Measurements from ENCODE around the gene SMCR8. TPM values are rescaled to one million over a fixed set of nuclear protein-coding genes. Genes with fewer than 3 reads are reported as not detected.

SMCR8 gene
- total and polyA plus RNA-seq, 9 of the 15 experiments (the other 6 are each of a cell fraction or from before 2014, with no cell fraction given), result 0.25 to 8.8 (median 4.9) TPM

DNA sequence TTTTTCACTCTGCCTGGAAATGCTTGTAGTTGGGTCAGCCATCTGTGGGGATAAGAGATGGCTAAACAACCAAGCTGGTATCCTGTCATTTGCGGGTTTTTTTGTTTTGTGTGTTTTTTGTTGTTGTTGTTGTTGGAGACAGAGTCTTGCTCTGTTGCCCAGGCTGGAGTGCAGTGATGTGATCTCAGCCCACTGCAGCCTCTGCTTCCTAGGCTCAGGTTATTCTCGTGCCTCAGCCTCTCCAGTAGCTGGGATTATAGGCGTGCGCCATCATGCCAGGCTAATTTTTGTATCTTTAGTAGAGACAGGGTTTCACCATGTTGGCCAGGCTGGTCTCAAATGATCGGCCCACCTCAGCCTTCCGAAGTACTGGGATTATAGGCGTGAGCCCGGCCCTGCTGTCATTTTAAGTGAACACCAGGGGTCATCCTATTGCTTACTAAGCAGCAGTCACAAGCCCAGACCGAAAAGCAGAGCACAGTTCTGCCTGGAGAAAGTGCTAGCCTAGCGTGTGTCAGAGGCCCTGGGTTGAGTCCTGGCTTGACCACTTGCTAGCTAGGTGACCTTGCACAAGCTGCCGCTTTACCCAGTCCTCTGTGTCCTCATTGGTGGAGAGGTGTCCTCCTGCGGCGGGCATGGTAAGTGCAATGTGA is 4.6 kb downstream of the SMCR8 start:
- intact Hi-C loops (cut with micrococcal nuclease) (loop anchor here (5.0 to 10.0 kb wide), 2 partner anchors 72 to 175 kb away; no protein-coding TSS in a partner anchor), in situ Hi-C loops (cut with MboI) (no loop called here)
- ATAC-seq, result peak; percentile 58
- ChIA-PET POLR2A (interaction anchor here (0.6 to 1.6 kb wide), 2 partner anchors 9 to 17 kb away, joined by 3 to 7 read pairs; no protein-coding TSS in a partner anchor), CTCF (ENCODE audit: low intra/inter-chr PET ratio) (interaction anchor here (0.5 kb wide), 1 partner anchor 368 kb away, joined by 3 read pairs; no protein-coding TSS in a partner anchor)
- H2AFZ ChIP-seq (ENCODE audit: low read depth, low read length), result no peak overlapping the region
- 48% methylated on average over 11 of the region's 13 CpGs for WGBS (ENCODE audit: insufficient coverage, low coverage, missing lambda C conversion rate)
- H3K9me1 ChIP-seq (ENCODE audit: control insufficient read depth, insufficient read depth, low read length), result peaks cover 3% of the 10 kb centered on the region
- peak in 1 of 4 experiments; percentile 55 for DNase-seq (ENCODE audit: extremely low read depth in 1 of 4, low spot score in 3 of 4)
- H3K27me3 ChIP-seq (ENCODE audit: control insufficient read depth in 2 of 2, insufficient read depth in 2 of 2, low read length in 2 of 2), result no peaks in the 10 kb centered on the region
- no peak overlapping the region for H3K4me3 ChIP-seq
- no peak overlapping the region for H3K4me2 ChIP-seq (ENCODE audit: insufficient read depth, low read length)
- H3K9ac ChIP-seq (ENCODE audit: insufficient read depth in 1 of 2, low read depth in 2 of 2, low read length in 2 of 2), result peak overlapping the region in 1 of 2 experiments; percentile 64; a peak in 2 of 4 replicates
- peaks cover 8% of the 10 kb centered on the region for H4K20me1 ChIP-seq (replicated peaks; ENCODE audit: control insufficient read depth, insufficient read depth, low read length)
- H3K79me2 ChIP-seq (ENCODE audit: control insufficient read depth, insufficient read depth, low read length), result peaks cover 38% of the 10 kb centered on the region
- no peak overlapping the region for H3K27ac ChIP-seq (ENCODE audit: extremely low read depth, low read depth, low read length)
- peaks cover 23 to 26% of the 10 kb centered on the region in 2 experiments for H3K4me1 ChIP-seq (replicated peaks in 1 of 2; ENCODE audit: control insufficient read depth in 2 of 2, insufficient read depth in 2 of 2, low read length in 2 of 2)
- H3K36me3 ChIP-seq (ENCODE audit: control insufficient read depth, insufficient read depth, low read length), result peaks cover 45% of the 10 kb centered on the region; the same call in 2 of the 3 replicates
- H3K9me3 ChIP-seq (replicated peaks; ENCODE audit: control insufficient read depth, insufficient read depth, low read depth, low read length), result no peaks in the 10 kb centered on the region
- BruUV-seq (replicated peaks), result no TSS peak
- peak; percentile 76 for FAIRE-seq
- TF ChIP-seq TCF3 (CRISPR knock-in tag; IDR thresholded peaks at IDR 0.05) (no peak), ZNF121 (CRISPR knock-in tag; conservative IDR thresholded peaks at IDR 0.05) (peak; percentile 44), SMC3 (conservative IDR thresholded peaks at IDR 0.05; ENCODE audit: insufficient read depth, low read depth, low read length) (0 out of 2 replicates have a peak, but pooled peaks have one; percentile 2), FOXP1 (CRISPR knock-in tag; IDR thresholded peaks at IDR 0.05) (no peak), RAD21 (CRISPR knock-in tag; conservative IDR thresholded peaks at IDR 0.05 in 1 of 2, IDR thresholded peaks at IDR 0.05 in 1 of 2) (peak in 1 of 2 experiments; percentile 50; a peak in 3 of 4 replicates), ZNF224 (CRISPR knock-in tag; IDR thresholded peaks at IDR 0.05) (no peak), ZNF785 (CRISPR knock-in tag; IDR thresholded peaks at IDR 0.05) (no peak), ZNF232 (CRISPR knock-in tag; IDR thresholded peaks at IDR 0.05) (no peak)
- TF ChIP-seq, protein P1, sequence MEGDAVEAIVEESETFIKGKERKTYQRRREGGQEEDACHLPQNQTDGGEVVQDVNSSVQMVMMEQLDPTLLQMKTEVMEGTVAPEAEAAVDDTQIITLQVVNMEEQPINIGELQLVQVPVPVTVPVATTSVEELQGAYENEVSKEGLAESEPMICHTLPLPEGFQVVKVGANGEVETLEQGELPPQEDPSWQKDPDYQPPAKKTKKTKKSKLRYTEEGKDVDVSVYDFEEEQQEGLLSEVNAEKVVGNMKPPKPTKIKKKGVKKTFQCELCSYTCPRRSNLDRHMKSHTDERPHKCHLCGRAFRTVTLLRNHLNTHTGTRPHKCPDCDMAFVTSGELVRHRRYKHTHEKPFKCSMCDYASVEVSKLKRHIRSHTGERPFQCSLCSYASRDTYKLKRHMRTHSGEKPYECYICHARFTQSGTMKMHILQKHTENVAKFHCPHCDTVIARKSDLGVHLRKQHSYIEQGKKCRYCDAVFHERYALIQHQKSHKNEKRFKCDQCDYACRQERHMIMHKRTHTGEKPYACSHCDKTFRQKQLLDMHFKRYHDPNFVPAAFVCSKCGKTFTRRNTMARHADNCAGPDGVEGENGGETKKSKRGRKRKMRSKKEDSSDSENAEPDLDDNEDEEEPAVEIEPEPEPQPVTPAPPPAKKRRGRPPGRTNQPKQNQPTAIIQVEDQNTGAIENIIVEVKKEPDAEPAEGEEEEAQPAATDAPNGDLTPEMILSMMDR (IDR thresholded peaks at IDR 0.05 in 2 of 3, conservative IDR thresholded peaks at IDR 0.05 in 1 of 3; ENCODE audit: insufficient read depth in 2 of 3, low read depth in 1 of 3, low read length in 3 of 3), result peak; percentile 46 to 56 (median 49); a peak in 5 of 6 replicates
- TF ChIP-seq, protein P2, sequence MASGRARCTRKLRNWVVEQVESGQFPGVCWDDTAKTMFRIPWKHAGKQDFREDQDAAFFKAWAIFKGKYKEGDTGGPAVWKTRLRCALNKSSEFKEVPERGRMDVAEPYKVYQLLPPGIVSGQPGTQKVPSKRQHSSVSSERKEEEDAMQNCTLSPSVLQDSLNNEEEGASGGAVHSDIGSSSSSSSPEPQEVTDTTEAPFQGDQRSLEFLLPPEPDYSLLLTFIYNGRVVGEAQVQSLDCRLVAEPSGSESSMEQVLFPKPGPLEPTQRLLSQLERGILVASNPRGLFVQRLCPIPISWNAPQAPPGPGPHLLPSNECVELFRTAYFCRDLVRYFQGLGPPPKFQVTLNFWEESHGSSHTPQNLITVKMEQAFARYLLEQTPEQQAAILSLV (tag; IDR thresholded peaks at IDR 0.05), result no peak

Data from K562 (cell line).